Thoracic aorta (tissue), 2 donors: ENCODE data around the gene ANKUB1. TPM values are rescaled to one million over a fixed set of nuclear protein-coding genes. Genes with fewer than 3 reads are reported as not detected.

Experiments
- ATAC-seq: fragments of 150-250 bp; one replicate; pipeline ENCODE4 v1.8.0; 2017; ENCODE audit warnings: low read depth; ENCODE audit not compliant: insufficient number of reproducible peaks, low FRiP score
- DNase-seq: peaks from one replicate; pipeline ENCODE4 v3.0.0-alpha.2; 2020; ENCODE audit warnings: low spot score
- H3K27ac ChIP-seq, 2 donors: fragments of 200-600 bp; sonication (generic); 1 replicate in 1 of 2; 2 replicates in 1 of 2; pipeline ENCODE4 v1.5.1; 2016; ENCODE audit warnings: mild to moderate bottlenecking in 2 of 2, moderate library complexity in 2 of 2
- H3K27me3 ChIP-seq: fragments of 200-600 bp; sonication (generic); replicated peaks from 2 replicates; pipeline ENCODE4 v1.6.0; 2016; ENCODE audit warnings: mild to moderate bottlenecking; ENCODE audit not compliant: insufficient read depth
- H3K36me3 ChIP-seq: fragments of 200-600 bp; sonication (generic); one replicate; pipeline ENCODE4 v1.5.1; 2016
- H3K4me1 ChIP-seq, 2 donors: fragments of 200-600 bp; sonication (generic); 1 replicate in 1 of 2; 2 replicates in 1 of 2; pipeline versions ENCODE4 v1.5.1 to v1.6.0; 2016; ENCODE audit warnings: low read depth in 2 of 2, mild to moderate bottlenecking in 1 of 2; ENCODE audit not compliant: control insufficient read depth in 1 of 2
- H3K4me3 ChIP-seq: fragments of 200-600 bp; sonication (generic); 2 replicates; pipeline ENCODE4 v1.5.1; 2016; ENCODE audit warnings: mild to moderate bottlenecking
- H3K9me3 ChIP-seq: fragments of 200-600 bp; sonication (generic); 2 replicates; pipeline ENCODE4 v1.5.1; 2016
- total RNA-seq, 2 donors: library from RNA; depleted of rRNA; stranded (reverse); fragments of >200 nt; gene quantifications; one replicate each; pipeline versions ENCODE4 v1.1.0 to v1.2.3, GENCODE V29; 2016
- TF ChIP-seq, protein P1 (sequence below): fragments of 200-600 bp; sonication (generic); IDR thresholded peaks from one replicate; pipeline ENCODE4 v1.5.1; 2019; ENCODE audit warnings: antibody characterized with exemption

ANKUB1 gene
- total RNA-seq, 2 donors from 2014 or later = 0.81 TPM; not detected in 1

GRCh38 chr3:149713730-149714654 lies 78.4 kb downstream of the ANKUB1 start:
- Histone ChIP-seq H3K4me3 (no peak overlapping the region), H3K9me3 (no peaks in the 10 kb centered on the region), H3K27ac (no peak overlapping the region), H3K4me1 (peaks cover 0 to 3% of the 10 kb centered on the region in 2 donors), H3K36me3 (no peaks in the 10 kb centered on the region), H3K27me3 (no peaks in the 10 kb centered on the region)
- ATAC-seq (no peak), DNase-seq (no peak)
- TF ChIP-seq, protein P1, sequence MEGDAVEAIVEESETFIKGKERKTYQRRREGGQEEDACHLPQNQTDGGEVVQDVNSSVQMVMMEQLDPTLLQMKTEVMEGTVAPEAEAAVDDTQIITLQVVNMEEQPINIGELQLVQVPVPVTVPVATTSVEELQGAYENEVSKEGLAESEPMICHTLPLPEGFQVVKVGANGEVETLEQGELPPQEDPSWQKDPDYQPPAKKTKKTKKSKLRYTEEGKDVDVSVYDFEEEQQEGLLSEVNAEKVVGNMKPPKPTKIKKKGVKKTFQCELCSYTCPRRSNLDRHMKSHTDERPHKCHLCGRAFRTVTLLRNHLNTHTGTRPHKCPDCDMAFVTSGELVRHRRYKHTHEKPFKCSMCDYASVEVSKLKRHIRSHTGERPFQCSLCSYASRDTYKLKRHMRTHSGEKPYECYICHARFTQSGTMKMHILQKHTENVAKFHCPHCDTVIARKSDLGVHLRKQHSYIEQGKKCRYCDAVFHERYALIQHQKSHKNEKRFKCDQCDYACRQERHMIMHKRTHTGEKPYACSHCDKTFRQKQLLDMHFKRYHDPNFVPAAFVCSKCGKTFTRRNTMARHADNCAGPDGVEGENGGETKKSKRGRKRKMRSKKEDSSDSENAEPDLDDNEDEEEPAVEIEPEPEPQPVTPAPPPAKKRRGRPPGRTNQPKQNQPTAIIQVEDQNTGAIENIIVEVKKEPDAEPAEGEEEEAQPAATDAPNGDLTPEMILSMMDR = no peak

Other genes with a start within 250 kb of the ANKUB1 start
- 100 to 1,000 TPM; 135 to 243 TPM for gene WWTR1, start 134.5 kb downstream of the ANKUB1 start, total RNA-seq
- 10 to 100 TPM; 11.4 to 20.5 TPM for gene COMMD2, start 40.1 kb downstream of the ANKUB1 start, total RNA-seq
- gene RNF13, start 20.7 kb upstream of the ANKUB1 start, total RNA-seq = 10 to 100 TPM; 51.9 to 84.0 TPM
- gene PFN2, start 178.3 kb upstream of the ANKUB1 start, total RNA-seq = 10 to 100 TPM; 78.9 to 82.0 TPM